ENCODE results near the gene METTL3.
A peak's percentile ranks its signal among the peaks of the same experiment; 100 is the strongest.

The METTL3 gene

DNA sequence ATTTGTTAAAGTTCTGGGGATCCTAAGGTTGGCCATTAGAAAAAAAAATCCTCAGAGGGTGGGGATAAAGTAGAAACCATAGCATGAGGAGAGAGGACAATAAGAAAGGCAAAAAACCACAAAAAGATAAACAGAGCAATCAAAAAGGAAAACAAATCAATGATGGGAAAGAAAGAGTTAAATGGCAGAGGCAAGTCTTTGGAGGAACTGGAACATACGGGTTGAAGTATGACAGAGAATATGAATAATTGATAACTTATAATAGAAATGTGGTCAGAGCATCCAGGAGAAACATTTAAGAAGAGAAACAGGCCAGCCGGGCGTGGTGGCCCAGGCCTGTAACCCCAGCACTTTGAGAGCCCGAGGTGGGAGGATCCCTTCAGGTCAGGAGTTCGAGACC is 32.8 kb upstream of the METTL3 start:
- H3K4me3 ChIP-seq (ENCODE audit: control insufficient read depth, low read depth, low read length) = no peak overlapping the region
- TF ChIP-seq, protein P1, sequence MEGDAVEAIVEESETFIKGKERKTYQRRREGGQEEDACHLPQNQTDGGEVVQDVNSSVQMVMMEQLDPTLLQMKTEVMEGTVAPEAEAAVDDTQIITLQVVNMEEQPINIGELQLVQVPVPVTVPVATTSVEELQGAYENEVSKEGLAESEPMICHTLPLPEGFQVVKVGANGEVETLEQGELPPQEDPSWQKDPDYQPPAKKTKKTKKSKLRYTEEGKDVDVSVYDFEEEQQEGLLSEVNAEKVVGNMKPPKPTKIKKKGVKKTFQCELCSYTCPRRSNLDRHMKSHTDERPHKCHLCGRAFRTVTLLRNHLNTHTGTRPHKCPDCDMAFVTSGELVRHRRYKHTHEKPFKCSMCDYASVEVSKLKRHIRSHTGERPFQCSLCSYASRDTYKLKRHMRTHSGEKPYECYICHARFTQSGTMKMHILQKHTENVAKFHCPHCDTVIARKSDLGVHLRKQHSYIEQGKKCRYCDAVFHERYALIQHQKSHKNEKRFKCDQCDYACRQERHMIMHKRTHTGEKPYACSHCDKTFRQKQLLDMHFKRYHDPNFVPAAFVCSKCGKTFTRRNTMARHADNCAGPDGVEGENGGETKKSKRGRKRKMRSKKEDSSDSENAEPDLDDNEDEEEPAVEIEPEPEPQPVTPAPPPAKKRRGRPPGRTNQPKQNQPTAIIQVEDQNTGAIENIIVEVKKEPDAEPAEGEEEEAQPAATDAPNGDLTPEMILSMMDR (conservative IDR thresholded peaks at IDR 0.05; ENCODE audit: control insufficient read depth, insufficient read depth, low read depth, low read length) = no peak
- DNase-seq (ENCODE audit: low read depth) = no peak

DNA sequence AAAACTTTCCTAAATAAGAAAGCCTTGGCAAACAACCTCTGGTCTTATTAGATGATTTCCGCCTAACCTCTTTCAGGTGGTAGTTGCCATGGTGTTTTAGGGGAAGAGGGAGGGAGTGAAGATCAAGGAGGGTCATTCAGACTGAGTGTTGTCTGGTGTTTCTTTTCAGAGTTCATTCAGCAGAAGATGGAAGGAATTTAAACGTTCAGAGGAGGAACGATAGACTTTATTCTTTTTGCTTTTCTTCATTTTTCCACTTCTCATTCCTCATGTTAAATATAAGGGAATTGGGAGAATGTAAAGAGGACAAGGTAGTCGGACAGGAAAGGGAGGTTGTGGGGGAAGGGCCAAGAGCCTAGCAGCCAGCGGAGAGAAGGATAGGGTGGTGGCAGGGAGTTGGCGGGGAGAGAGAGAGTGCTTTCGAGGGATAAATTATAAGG is 32.4 kb upstream of the METTL3 start:
- no peak overlapping the region for H3K4me3 ChIP-seq (ENCODE audit: control insufficient read depth, low read depth, low read length)
- DNase-seq (ENCODE audit: low read depth) = no peak
- TF ChIP-seq, protein P1 (conservative IDR thresholded peaks at IDR 0.05; ENCODE audit: control insufficient read depth, insufficient read depth, low read depth, low read length) = no peak

DNA sequence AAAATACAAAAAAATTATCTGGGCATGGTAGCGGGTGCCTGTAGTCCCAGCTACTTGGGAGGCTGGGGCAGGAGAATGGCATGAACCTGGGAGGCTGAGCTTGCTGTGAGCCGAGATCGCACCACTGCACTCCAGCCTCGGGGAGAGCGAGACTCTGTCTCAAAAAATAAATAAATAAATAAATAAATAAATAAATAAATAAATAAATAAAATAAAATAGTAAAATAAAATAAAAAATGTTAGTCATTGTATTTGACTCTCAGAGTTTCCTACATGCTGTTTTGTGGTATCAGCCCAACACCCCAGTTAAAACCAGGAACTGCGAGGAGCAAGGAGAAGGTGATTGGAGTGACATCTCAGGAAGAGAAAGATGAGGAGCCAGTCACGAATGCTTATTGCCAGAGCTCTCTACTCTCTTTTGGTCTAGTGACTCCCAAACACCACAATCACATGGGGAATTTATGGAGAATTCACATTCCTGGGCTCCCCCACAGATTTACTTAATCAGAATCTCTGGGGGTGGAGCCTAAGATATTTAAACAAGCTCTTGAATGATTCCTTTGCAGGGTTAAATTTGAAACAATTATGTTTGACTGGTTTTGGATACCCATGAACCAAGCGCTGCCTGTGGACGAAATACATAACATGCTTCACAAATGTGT is 30.4 kb upstream of the METTL3 start:
- H3K4me3 ChIP-seq (ENCODE audit: control insufficient read depth, low read depth, low read length) = no peak overlapping the region
- TF ChIP-seq, protein P1 (conservative IDR thresholded peaks at IDR 0.05; ENCODE audit: control insufficient read depth, insufficient read depth, low read depth, low read length) = no peak
- no peak for DNase-seq (ENCODE audit: low read depth)

DNA sequence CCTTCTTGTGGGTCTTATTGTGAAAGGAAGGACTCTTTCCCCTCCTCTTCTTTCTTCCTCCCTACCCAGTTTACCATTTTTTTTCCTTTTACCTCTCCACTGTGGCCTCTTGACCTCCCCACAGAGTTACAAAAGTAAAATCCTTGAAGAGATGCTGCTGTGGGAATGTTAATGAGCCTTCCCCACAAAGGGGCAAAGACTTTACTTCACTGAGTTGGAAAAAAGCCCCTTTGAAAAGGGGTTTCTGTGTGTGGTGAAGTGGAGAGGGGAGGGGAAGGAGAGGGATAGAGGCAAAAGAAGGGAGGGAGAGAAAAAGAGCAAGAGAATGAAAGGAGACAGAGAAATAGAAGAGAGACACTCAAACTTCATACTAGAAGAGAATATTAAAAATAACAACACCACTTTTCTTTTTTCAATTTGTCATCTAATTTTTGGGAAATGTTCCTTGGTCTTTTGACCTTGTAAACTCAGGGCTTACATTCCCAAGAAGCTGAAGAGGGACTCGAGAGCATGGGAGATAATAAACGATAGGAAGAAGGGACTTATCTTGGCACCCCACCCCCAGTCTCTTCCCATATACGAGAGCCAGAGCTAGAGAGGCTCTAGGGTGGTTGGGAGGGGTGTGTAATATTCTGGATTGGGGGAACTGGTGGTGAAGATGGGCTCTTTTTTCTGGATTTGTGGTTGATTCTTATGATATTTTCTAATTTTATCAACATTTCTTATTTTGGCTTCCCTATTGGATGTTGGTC is 28.2 kb upstream of the METTL3 start:
- TF ChIP-seq, protein P1 (conservative IDR thresholded peaks at IDR 0.05; ENCODE audit: control insufficient read depth, insufficient read depth, low read depth, low read length) = no peak
- no peak for DNase-seq (ENCODE audit: low read depth)
- no peak overlapping the region for H3K4me3 ChIP-seq (ENCODE audit: control insufficient read depth, low read depth, low read length)

DNA sequence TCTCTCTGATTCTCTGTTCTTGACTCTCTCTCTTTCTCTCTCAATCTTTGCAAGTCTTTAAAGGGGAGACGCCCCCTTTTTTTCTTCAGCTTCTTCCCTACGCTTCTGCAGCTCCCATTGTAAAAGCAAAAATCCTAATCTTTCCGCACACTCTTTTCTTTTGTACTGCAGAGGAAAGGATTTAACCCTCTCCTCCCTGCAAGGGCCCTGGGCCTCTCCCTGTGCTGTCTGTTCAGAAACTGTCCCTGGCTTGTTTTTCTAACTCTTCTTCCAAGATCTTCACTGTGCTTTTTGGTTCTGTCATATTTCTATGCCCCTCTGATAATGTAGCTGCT is 25.9 kb upstream of the METTL3 start:
- no peak overlapping the region for H3K4me3 ChIP-seq (ENCODE audit: control insufficient read depth, low read depth, low read length)
- TF ChIP-seq, protein P1 (conservative IDR thresholded peaks at IDR 0.05; ENCODE audit: control insufficient read depth, insufficient read depth, low read depth, low read length) = no peak
- DNase-seq (ENCODE audit: low read depth) = no peak

DNA sequence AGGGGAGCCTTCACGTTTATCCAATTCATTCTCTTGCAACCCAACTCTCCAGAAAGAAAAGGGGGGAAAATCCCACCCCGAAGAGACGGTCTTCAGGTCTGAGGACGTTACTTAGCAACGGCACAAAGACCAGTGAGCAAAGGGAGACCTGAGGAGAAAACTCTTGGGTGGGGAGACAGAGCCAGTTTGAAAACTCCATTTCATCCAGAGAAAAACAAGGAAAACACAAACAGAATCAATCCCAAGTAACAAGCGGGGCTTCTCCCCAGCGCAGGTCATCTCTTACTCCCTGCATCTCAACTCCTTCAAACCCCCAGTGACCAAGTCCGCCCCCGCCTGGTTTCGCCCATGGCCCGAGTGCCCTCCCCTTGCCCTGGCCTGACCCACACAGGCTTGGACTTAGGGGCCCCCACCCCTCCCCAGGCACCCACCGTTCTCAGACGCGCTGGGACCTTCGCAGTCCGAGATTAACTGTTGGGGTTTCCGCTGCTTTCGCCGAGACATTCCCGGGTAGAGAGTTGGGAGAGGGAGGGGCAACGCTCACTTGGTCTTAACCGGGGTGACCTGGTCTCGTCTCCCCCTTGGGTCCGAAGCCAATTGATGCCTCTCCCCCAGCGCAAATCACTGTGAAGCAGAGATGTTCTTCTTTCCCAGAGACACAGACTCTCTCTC is 25.4 kb upstream of the METTL3 start:
- H3K4me3 ChIP-seq (ENCODE audit: control insufficient read depth, low read depth, low read length) = peak overlapping the region; percentile 2
- DNase-seq (ENCODE audit: low read depth) = no peak
- TF ChIP-seq, protein P1 (conservative IDR thresholded peaks at IDR 0.05; ENCODE audit: control insufficient read depth, insufficient read depth, low read depth, low read length) = no peak
